ENCODE measurements around the gene FHL2.

The FHL2 gene

GRCh38 chr2:105398336-105399206 lies at the start of gene FHL2:
Gene FHL2, minus strand, starts transcription at chr2:105399051. Its CDS starts 12,535 bp downstream, at chr2:105386516.
- Histone ChIP-seq H4K20me1 (no peaks in the 10 kb centered on the region), H3K4me2 (no peak within 1 kb of the TSS), H3K9ac (no peak within 1 kb of the TSS), H3K4me1 (no peaks in the 10 kb centered on the region), H3K9me3 (replicated peaks in 1 of 11) (peaks cover 0 to 13% (median 9%) of the 10 kb centered on the region in 11 experiments; a peak in 14 of 22 replicates), H3K36me3 (no peaks in the 10 kb centered on the region), H3K27me3 (peaks cover 0 to 8% (median 0%) of the 10 kb centered on the region in 11 experiments; a peak in 5 of 22 replicates), H3K27ac (no peak within 1 kb of the TSS), H3K4me3 (no peak within 1 kb of the TSS)
- TF ChIP-seq Cebpa-rat (IDR thresholded peaks at IDR 0.05), result no peak

GRCh38 chr2:105447476-105447875 lies 48.6 kb upstream of the FHL2 start:
- no peak for TF ChIP-seq Cebpa-rat (IDR thresholded peaks at IDR 0.05)
- no peak overlapping the region for H3K27ac ChIP-seq
- H4K20me1 ChIP-seq, result no peaks in the 10 kb centered on the region
- H3K9me3 ChIP-seq (replicated peaks in 1 of 11), result no peaks in the 10 kb centered on the region
- H3K4me3 ChIP-seq, result no peak overlapping the region
- H3K36me3 ChIP-seq, result no peaks in the 10 kb centered on the region
- no peak overlapping the region for H3K9ac ChIP-seq
- no peaks in the 10 kb centered on the region for H3K4me1 ChIP-seq
- H3K4me2 ChIP-seq, result no peak overlapping the region
- no peaks in the 10 kb centered on the region for H3K27me3 ChIP-seq

GRCh38 chr2:105446501-105446900 lies 47.6 kb upstream of the FHL2 start:
- Histone ChIP-seq H3K4me3 (no peak overlapping the region), H3K4me2 (no peak overlapping the region), H4K20me1 (no peaks in the 10 kb centered on the region), H3K4me1 (no peaks in the 10 kb centered on the region), H3K9ac (no peak overlapping the region), H3K27ac (no peak overlapping the region), H3K9me3 (replicated peaks in 1 of 11) (no peaks in the 10 kb centered on the region), H3K36me3 (no peaks in the 10 kb centered on the region), H3K27me3 (no peaks in the 10 kb centered on the region)
- TF ChIP-seq Cebpa-rat (IDR thresholded peaks at IDR 0.05), result no peak

- Histone ChIP-seq H4K20me1 (no peaks in the 10 kb centered on the region), H3K4me3 (no peak overlapping the region), H3K27me3 (no peaks in the 10 kb centered on the region), H3K9ac (no peak overlapping the region), H3K4me2 (no peak overlapping the region), H3K36me3 (no peaks in the 10 kb centered on the region), H3K4me1 (no peaks in the 10 kb centered on the region), H3K27ac (no peak overlapping the region), H3K9me3 (replicated peaks in 1 of 11) (no peaks in the 10 kb centered on the region)
- no peak for TF ChIP-seq Cebpa-rat (IDR thresholded peaks at IDR 0.05)
These were observed 47.1 kb upstream of the FHL2 start for GRCh38 chr2:105445976-105446375.

- H3K4me1 ChIP-seq, result no peaks in the 10 kb centered on the region
These were observed 46.6 kb upstream of the FHL2 start for GRCh38 chr2:105445498-105445897.

GRCh38 chr2:105443617-105444598 lies 45.1 kb upstream of the FHL2 start:
- Histone ChIP-seq H3K27me3 (no peaks in the 10 kb centered on the region), H3K27ac (no peak overlapping the region), H3K9me3 (replicated peaks in 1 of 11) (no peaks in the 10 kb centered on the region), H3K4me1 (peaks cover 0 to 3% (median 0%) of the 10 kb centered on the region in 10 experiments; a peak in 2 of 20 replicates), H3K4me3 (no peak overlapping the region), H3K36me3 (no peaks in the 10 kb centered on the region), H3K4me2 (no peak overlapping the region), H4K20me1 (no peaks in the 10 kb centered on the region), H3K9ac (no peak overlapping the region)
- TF ChIP-seq Cebpa-rat (IDR thresholded peaks at IDR 0.05), result no peak

More at GRCh38 chr2:105445498-105445897, 46.6 kb upstream of the FHL2 start:
- Histone ChIP-seq H3K9me3 (replicated peaks in 1 of 11) (no peaks in the 10 kb centered on the region), H3K9ac (no peak overlapping the region), H3K27me3 (no peaks in the 10 kb centered on the region), H4K20me1 (no peaks in the 10 kb centered on the region), H3K4me2 (no peak overlapping the region), H3K4me3 (no peak overlapping the region), H3K27ac (no peak overlapping the region), H3K36me3 (no peaks in the 10 kb centered on the region)
- TF ChIP-seq Cebpa-rat (IDR thresholded peaks at IDR 0.05), result no peak

- Histone ChIP-seq H3K36me3 (no peaks in the 10 kb centered on the region), H3K4me2 (no peak overlapping the region), H3K27ac (no peak overlapping the region), H3K9ac (no peak overlapping the region), H3K27me3 (no peaks in the 10 kb centered on the region), H4K20me1 (no peaks in the 10 kb centered on the region), H3K9me3 (replicated peaks in 1 of 11) (no peaks in the 10 kb centered on the region), H3K4me1 (peaks cover 0 to 13% (median 7%) of the 10 kb centered on the region in 10 experiments; a peak in 9 of 20 replicates), H3K4me3 (no peak overlapping the region)
- TF ChIP-seq Cebpa-rat (IDR thresholded peaks at IDR 0.05), result no peak
These were observed 43.9 kb upstream of the FHL2 start for GRCh38 chr2:105442721-105443120.

- Histone ChIP-seq H3K4me1 (peaks cover 0 to 13% (median 7%) of the 10 kb centered on the region in 10 experiments; a peak in 9 of 20 replicates), H3K9ac (no peak overlapping the region), H3K27ac (no peak overlapping the region), H3K9me3 (replicated peaks in 1 of 11) (no peaks in the 10 kb centered on the region), H3K36me3 (no peaks in the 10 kb centered on the region), H3K4me2 (no peak overlapping the region), H4K20me1 (no peaks in the 10 kb centered on the region), H3K4me3 (no peak overlapping the region), H3K27me3 (no peaks in the 10 kb centered on the region)
- TF ChIP-seq Cebpa-rat (IDR thresholded peaks at IDR 0.05), result no peak
These were observed 43.2 kb upstream of the FHL2 start for GRCh38 chr2:105442056-105442455.

GRCh38 chr2:105439141-105439540 lies 40.3 kb upstream of the FHL2 start:
- H3K9ac ChIP-seq, result no peak overlapping the region
- H3K4me3 ChIP-seq, result no peak overlapping the region
- no peaks in the 10 kb centered on the region for H3K27me3 ChIP-seq
- no peak overlapping the region for H3K27ac ChIP-seq
- H3K4me2 ChIP-seq, result 0 out of 22 replicates have a peak overlapping the region, but pooled peaks of 1 of the 11 experiments have one; percentile 36
- H4K20me1 ChIP-seq, result no peaks in the 10 kb centered on the region
- peaks cover 0 to 13% (median 7%) of the 10 kb centered on the region in 10 experiments; a peak in 9 of 20 replicates for H3K4me1 ChIP-seq
- H3K9me3 ChIP-seq (replicated peaks in 1 of 11), result no peaks in the 10 kb centered on the region
- H3K36me3 ChIP-seq, result no peaks in the 10 kb centered on the region
- no peak for TF ChIP-seq Cebpa-rat (IDR thresholded peaks at IDR 0.05)
